ENCODE measurements around the gene TMEM8B.

DNA sequence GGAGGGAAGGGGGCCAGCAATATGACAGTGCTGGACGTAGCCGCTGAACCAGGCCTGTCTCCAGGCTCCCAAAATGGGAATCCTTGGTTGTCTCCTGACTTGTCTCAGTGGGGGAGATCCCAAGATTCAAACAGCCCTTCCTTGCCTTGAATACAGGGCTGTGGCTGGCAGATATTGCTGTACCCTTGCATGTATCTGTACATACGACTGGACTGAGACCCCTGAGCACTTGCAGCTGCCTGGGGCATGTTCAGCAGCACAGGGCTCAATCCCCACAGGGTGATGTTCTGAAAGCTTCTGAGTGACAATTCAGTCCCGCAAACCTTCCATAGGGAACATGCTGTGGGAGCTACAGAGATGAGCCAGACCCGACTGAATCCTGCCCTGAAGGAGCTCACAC is 27.9 kb downstream of the TMEM8B start:
- TF ChIP-seq, protein P1, sequence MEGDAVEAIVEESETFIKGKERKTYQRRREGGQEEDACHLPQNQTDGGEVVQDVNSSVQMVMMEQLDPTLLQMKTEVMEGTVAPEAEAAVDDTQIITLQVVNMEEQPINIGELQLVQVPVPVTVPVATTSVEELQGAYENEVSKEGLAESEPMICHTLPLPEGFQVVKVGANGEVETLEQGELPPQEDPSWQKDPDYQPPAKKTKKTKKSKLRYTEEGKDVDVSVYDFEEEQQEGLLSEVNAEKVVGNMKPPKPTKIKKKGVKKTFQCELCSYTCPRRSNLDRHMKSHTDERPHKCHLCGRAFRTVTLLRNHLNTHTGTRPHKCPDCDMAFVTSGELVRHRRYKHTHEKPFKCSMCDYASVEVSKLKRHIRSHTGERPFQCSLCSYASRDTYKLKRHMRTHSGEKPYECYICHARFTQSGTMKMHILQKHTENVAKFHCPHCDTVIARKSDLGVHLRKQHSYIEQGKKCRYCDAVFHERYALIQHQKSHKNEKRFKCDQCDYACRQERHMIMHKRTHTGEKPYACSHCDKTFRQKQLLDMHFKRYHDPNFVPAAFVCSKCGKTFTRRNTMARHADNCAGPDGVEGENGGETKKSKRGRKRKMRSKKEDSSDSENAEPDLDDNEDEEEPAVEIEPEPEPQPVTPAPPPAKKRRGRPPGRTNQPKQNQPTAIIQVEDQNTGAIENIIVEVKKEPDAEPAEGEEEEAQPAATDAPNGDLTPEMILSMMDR (optimal IDR thresholded peaks at IDR 0.05 in 1 of 3, IDR thresholded peaks at IDR 0.05 in 1 of 3, conservative IDR thresholded peaks at IDR 0.05 in 1 of 3; ENCODE audit: extremely low read depth in 1 of 3, insufficient read depth in 2 of 3, low read length in 3 of 3): no peak
- TF ChIP-seq EZH2 (IDR thresholded peaks at IDR 0.05; ENCODE audit: low read length): no peak
